Thymus (tissue), 11 donors: ENCODE results near the gene RUNX3. TPM values are rescaled to one million over a fixed set of nuclear protein-coding genes. Genes with fewer than 3 reads are reported as not detected.

Experiments
- DNase-seq, 9 donors: peaks; one replicate each; pipeline ENCODE4 v3.0.0-alpha.2; 2013; ENCODE audit warnings: low spot score in 9 of 9, low read depth in 6 of 9, missing footprints in 1 of 9
- H3K27ac ChIP-seq, 2 donors: one replicate each; pipeline ENCODE4 v1.5.1; 2013; ENCODE audit warnings: control low read depth in 1 of 2, low read depth in 1 of 2, low read length in 1 of 2, mild to moderate bottlenecking in 1 of 2, moderate library complexity in 1 of 2
- H3K27me3 ChIP-seq, 2 donors: one replicate each; pipeline ENCODE4 v1.5.1; 2013; ENCODE audit warnings: low read length in 1 of 2; ENCODE audit not compliant: control insufficient read depth in 2 of 2, insufficient read depth in 1 of 2
- H3K36me3 ChIP-seq, 2 donors: one replicate each; pipeline ENCODE4 v1.5.1; 2013; ENCODE audit warnings: low read length in 1 of 2, mild to moderate bottlenecking in 1 of 2, moderate library complexity in 1 of 2; ENCODE audit not compliant: control insufficient read depth in 2 of 2, insufficient read depth in 2 of 2
- H3K4me1 ChIP-seq, 2 donors: one replicate each; pipeline ENCODE4 v1.5.1; 2013; ENCODE audit warnings: low read length in 2 of 2; ENCODE audit not compliant: control insufficient read depth in 2 of 2, insufficient read depth in 2 of 2
- H3K4me3 ChIP-seq, 2 donors: one replicate each; pipeline ENCODE4 v1.5.1; 2013; ENCODE audit warnings: low read length in 2 of 2, control low read depth in 1 of 2, mild to moderate bottlenecking in 1 of 2
- H3K9me3 ChIP-seq, 2 donors: one replicate each; pipeline ENCODE4 v1.5.1; 2013; ENCODE audit warnings: low read length in 1 of 2, mild to moderate bottlenecking in 1 of 2; ENCODE audit not compliant: control insufficient read depth in 2 of 2, insufficient read depth in 1 of 2
- WGBS: extraction: QIAGEN DNeasy Blood & Tissue Kit; methylation state at CpG from one replicate; pipeline ENCODE4 v1.1.7; 2013; 5-methylcytosine and 5-hydroxymethylcytosine counted together
- polyA plus RNA-seq: library from polyadenylated mRNA; stranded (reverse); fragments of 200-250 nt; gene quantifications from one replicate; pipeline ENCODE4 v1.2.3, GENCODE V29; 2013
- total RNA-seq: library from RNA; stranded (reverse); fragments of 120-200 nt; gene quantifications from one replicate; pipeline ENCODE4 v1.2.4, GENCODE V29; 2013
- donor health status: healthy.

Gene RUNX3
- total and polyA plus RNA-seq, 2 donors = 4.9 to 13.6 TPM

GRCh38 chr1:24941564-24941963 lies 11.5 kb upstream of the RUNX3 start:
- no peaks in the 10 kb centered on the region for H3K27me3 ChIP-seq
- H3K4me3 ChIP-seq = no peak overlapping the region
- no peak overlapping the region for H3K27ac ChIP-seq
- no peak for DNase-seq
- peaks cover 0 to 2% of the 10 kb centered on the region in 2 donors for H3K36me3 ChIP-seq
- peaks cover 0 to 3% of the 10 kb centered on the region in 2 donors for H3K9me3 ChIP-seq
- H3K4me1 ChIP-seq = peaks cover 3 to 15% of the 10 kb centered on the region in 2 donors
- WGBS = 92% methylated on average over 4 of the region's 4 CpGs

GRCh38 chr1:24940231-24940630 lies 10.2 kb upstream of the RUNX3 start:
- DNase-seq = no peak
- H3K4me3 ChIP-seq = no peak overlapping the region
- H3K9me3 ChIP-seq = peaks cover 0 to 3% of the 10 kb centered on the region in 2 donors
- peaks cover 0 to 5% of the 10 kb centered on the region in 2 donors for H3K27me3 ChIP-seq
- H3K27ac ChIP-seq = no peak overlapping the region
- peaks cover 3 to 13% of the 10 kb centered on the region in 2 donors for H3K4me1 ChIP-seq
- WGBS = 98% methylated on average over 7 of the region's 7 CpGs
- H3K36me3 ChIP-seq = peaks cover 0 to 2% of the 10 kb centered on the region in 2 donors

GRCh38 chr1:24939675-24940193 lies 9.7 kb upstream of the RUNX3 start:
- Histone ChIP-seq H3K36me3 (peaks cover 0 to 2% of the 10 kb centered on the region in 2 donors), H3K27me3 (peaks cover 0 to 10% of the 10 kb centered on the region in 2 donors), H3K4me1 (peaks cover 3 to 13% of the 10 kb centered on the region in 2 donors), H3K4me3 (no peak overlapping the region), H3K9me3 (peaks cover 0 to 3% of the 10 kb centered on the region in 2 donors), H3K27ac (no peak overlapping the region)
- no peak for DNase-seq
- WGBS = 92% methylated on average over 4 of the region's 4 CpGs

- 99% methylated on average over 6 of the region's 6 CpGs for WGBS
- no peak overlapping the region for H3K4me3 ChIP-seq
- peaks cover 0 to 15% of the 10 kb centered on the region in 2 donors for H3K27me3 ChIP-seq
- H3K36me3 ChIP-seq = peaks cover 0 to 2% of the 10 kb centered on the region in 2 donors
- H3K4me1 ChIP-seq = peaks cover 3 to 9% of the 10 kb centered on the region in 2 donors
- peaks cover 0 to 3% of the 10 kb centered on the region in 2 donors for H3K9me3 ChIP-seq
- DNase-seq = no peak
- H3K27ac ChIP-seq = no peak overlapping the region
These were observed 9.1 kb upstream of the RUNX3 start for GRCh38 chr1:24939040-24939674.

- H3K4me3 ChIP-seq = no peak overlapping the region
- H3K4me1 ChIP-seq = no peaks in the 10 kb centered on the region
- H3K9me3 ChIP-seq = peaks cover 0 to 3% of the 10 kb centered on the region in 2 donors
- H3K27ac ChIP-seq = no peak overlapping the region
- peaks cover 0 to 2% of the 10 kb centered on the region in 2 donors for H3K36me3 ChIP-seq
- WGBS = 97% methylated on average over 7 of the region's 7 CpGs
- no peak for DNase-seq
- H3K27me3 ChIP-seq = peaks cover 0 to 22% of the 10 kb centered on the region in 2 donors
These were observed 8.2 kb upstream of the RUNX3 start for GRCh38 chr1:24938276-24938675.

- WGBS = 98% methylated on average over 11 of the region's 11 CpGs
- Histone ChIP-seq H3K4me3 (no peak overlapping the region), H3K36me3 (peaks cover 0 to 2% of the 10 kb centered on the region in 2 donors), H3K4me1 (peaks cover 0 to 9% of the 10 kb centered on the region in 2 donors), H3K27ac (no peak overlapping the region), H3K9me3 (no peaks in the 10 kb centered on the region), H3K27me3 (peaks cover 3 to 36% of the 10 kb centered on the region in 2 donors)
- no peak for DNase-seq
These were observed 6.6 kb upstream of the RUNX3 start for GRCh38 chr1:24936684-24937083.

GRCh38 chr1:24935615-24936484 lies 5.8 kb upstream of the RUNX3 start:
- H3K4me3 ChIP-seq = no peak overlapping the region
- no peaks in the 10 kb centered on the region for H3K36me3 ChIP-seq
- 93% methylated on average over 13 of the region's 13 CpGs for WGBS
- no peak overlapping the region for H3K27ac ChIP-seq
- H3K27me3 ChIP-seq = peaks cover 8 to 45% of the 10 kb centered on the region in 2 donors
- no peaks in the 10 kb centered on the region for H3K9me3 ChIP-seq
- peaks cover 0 to 17% of the 10 kb centered on the region in 2 donors for H3K4me1 ChIP-seq
- DNase-seq = no peak

GRCh38 chr1:24935196-24935526 lies 5.1 kb upstream of the RUNX3 start:
- no peak overlapping the region for H3K27ac ChIP-seq
- WGBS = 89% methylated on average over 11 of the region's 11 CpGs
- no peak for DNase-seq
- H3K4me1 ChIP-seq = peaks cover 5 to 23% of the 10 kb centered on the region in 2 donors
- peaks cover 15 to 52% of the 10 kb centered on the region in 2 donors for H3K27me3 ChIP-seq
- H3K36me3 ChIP-seq = no peaks in the 10 kb centered on the region
- H3K4me3 ChIP-seq = no peak overlapping the region
- no peaks in the 10 kb centered on the region for H3K9me3 ChIP-seq
